Thoracic aorta (tissue), 2 donors: ENCODE results near the gene DUSP6. TPM values are rescaled to one million over a fixed set of nuclear protein-coding genes. Genes with fewer than 3 reads are reported as not detected.
A peak's percentile ranks its signal among the peaks of the same experiment; 100 is the strongest.

ENCODE experiments used
- ATAC-seq: fragments of 150-250 bp; one replicate; pipeline ENCODE4 v1.8.0; 2017; ENCODE audit warnings: low read depth; ENCODE audit not compliant: insufficient number of reproducible peaks, low FRiP score
- DNase-seq: peaks from one replicate; pipeline ENCODE4 v3.0.0-alpha.2; 2020; ENCODE audit warnings: low spot score
- H3K27ac ChIP-seq, 2 donors: fragments of 200-600 bp; sonication (generic); 1 replicate in 1 of 2; 2 replicates in 1 of 2; pipeline ENCODE4 v1.5.1; 2016; ENCODE audit warnings: mild to moderate bottlenecking in 2 of 2, moderate library complexity in 2 of 2
- H3K27me3 ChIP-seq: fragments of 200-600 bp; sonication (generic); replicated peaks from 2 replicates; pipeline ENCODE4 v1.6.0; 2016; ENCODE audit warnings: mild to moderate bottlenecking; ENCODE audit not compliant: insufficient read depth
- H3K36me3 ChIP-seq: fragments of 200-600 bp; sonication (generic); one replicate; pipeline ENCODE4 v1.5.1; 2016
- H3K4me1 ChIP-seq, 2 donors: fragments of 200-600 bp; sonication (generic); 1 replicate in 1 of 2; 2 replicates in 1 of 2; pipeline versions ENCODE4 v1.5.1 to v1.6.0; 2016; ENCODE audit warnings: low read depth in 2 of 2, mild to moderate bottlenecking in 1 of 2; ENCODE audit not compliant: control insufficient read depth in 1 of 2
- H3K4me3 ChIP-seq: fragments of 200-600 bp; sonication (generic); 2 replicates; pipeline ENCODE4 v1.5.1; 2016; ENCODE audit warnings: mild to moderate bottlenecking
- H3K9me3 ChIP-seq: fragments of 200-600 bp; sonication (generic); 2 replicates; pipeline ENCODE4 v1.5.1; 2016
- total RNA-seq, 2 donors: library from RNA; depleted of rRNA; stranded (reverse); fragments of >200 nt; gene quantifications; one replicate each; pipeline versions ENCODE4 v1.1.0 to v1.2.3, GENCODE V29; 2016
- TF ChIP-seq, protein P1 (sequence below): fragments of 200-600 bp; sonication (generic); IDR thresholded peaks from one replicate; pipeline ENCODE4 v1.5.1; 2019; ENCODE audit warnings: antibody characterized with exemption

The DUSP6 gene
- total RNA-seq, 2 donors from 2014 or later, result 103 to 147 TPM

DNA sequence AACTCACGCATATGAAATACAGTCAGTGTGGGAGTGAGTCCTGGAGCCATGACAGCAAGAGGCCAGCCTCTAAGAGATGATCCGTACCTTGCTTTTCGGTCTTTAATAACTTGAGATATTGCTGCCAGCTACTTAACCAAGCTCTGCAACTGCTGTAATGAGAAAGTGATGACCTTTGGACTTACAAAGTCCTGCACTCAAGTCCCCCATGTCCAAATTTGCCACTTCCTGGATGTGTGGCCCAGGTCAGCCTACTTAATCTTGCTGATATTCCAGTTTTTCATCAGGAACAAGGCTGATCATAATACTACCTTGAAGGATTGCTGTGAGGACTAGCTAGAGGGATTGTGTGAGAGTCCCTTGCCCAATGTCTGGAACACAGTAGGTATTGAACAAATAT, 33.8 kb upstream of the DUSP6 start:
- H3K27ac ChIP-seq, result no peak overlapping the region
- no peaks in the 10 kb centered on the region for H3K36me3 ChIP-seq
- TF ChIP-seq, protein P1, sequence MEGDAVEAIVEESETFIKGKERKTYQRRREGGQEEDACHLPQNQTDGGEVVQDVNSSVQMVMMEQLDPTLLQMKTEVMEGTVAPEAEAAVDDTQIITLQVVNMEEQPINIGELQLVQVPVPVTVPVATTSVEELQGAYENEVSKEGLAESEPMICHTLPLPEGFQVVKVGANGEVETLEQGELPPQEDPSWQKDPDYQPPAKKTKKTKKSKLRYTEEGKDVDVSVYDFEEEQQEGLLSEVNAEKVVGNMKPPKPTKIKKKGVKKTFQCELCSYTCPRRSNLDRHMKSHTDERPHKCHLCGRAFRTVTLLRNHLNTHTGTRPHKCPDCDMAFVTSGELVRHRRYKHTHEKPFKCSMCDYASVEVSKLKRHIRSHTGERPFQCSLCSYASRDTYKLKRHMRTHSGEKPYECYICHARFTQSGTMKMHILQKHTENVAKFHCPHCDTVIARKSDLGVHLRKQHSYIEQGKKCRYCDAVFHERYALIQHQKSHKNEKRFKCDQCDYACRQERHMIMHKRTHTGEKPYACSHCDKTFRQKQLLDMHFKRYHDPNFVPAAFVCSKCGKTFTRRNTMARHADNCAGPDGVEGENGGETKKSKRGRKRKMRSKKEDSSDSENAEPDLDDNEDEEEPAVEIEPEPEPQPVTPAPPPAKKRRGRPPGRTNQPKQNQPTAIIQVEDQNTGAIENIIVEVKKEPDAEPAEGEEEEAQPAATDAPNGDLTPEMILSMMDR, result no peak
- no peaks in the 10 kb centered on the region for H3K9me3 ChIP-seq
- H3K4me3 ChIP-seq, result no peak overlapping the region
- DNase-seq (no peak), ATAC-seq (no peak)
- peaks cover 21 to 42% of the 10 kb centered on the region in 2 donors for H3K4me1 ChIP-seq
- no peaks in the 10 kb centered on the region for H3K27me3 ChIP-seq

DNA sequence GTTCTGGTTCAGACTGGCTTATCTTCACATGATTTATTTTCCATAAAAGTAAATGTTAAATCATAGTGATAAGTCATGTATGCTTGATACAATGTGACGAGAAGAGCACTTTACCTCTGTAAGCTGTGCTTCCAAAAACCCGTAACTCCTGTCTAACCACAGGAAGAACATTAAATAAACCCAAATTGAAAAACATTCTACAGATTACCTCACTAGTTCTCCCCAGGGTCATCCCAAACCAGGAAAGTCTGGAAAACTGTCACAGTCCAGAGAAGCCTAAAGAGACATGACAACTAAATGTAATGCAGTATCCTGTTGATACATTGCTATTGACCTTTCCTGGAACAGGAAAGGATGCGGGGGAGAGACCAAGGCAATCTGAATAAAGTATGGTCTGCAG, 32.5 kb upstream of the DUSP6 start:
- Histone ChIP-seq H3K9me3 (no peaks in the 10 kb centered on the region), H3K36me3 (no peaks in the 10 kb centered on the region), H3K27ac (peak overlapping the region; percentile 54 to 86), H3K27me3 (no peaks in the 10 kb centered on the region), H3K4me1 (peaks cover 18 to 34% of the 10 kb centered on the region in 2 donors), H3K4me3 (peak overlapping the region; percentile 59)
- TF ChIP-seq, protein P1, result no peak
- ATAC-seq (no peak), DNase-seq (no peak)

DNA sequence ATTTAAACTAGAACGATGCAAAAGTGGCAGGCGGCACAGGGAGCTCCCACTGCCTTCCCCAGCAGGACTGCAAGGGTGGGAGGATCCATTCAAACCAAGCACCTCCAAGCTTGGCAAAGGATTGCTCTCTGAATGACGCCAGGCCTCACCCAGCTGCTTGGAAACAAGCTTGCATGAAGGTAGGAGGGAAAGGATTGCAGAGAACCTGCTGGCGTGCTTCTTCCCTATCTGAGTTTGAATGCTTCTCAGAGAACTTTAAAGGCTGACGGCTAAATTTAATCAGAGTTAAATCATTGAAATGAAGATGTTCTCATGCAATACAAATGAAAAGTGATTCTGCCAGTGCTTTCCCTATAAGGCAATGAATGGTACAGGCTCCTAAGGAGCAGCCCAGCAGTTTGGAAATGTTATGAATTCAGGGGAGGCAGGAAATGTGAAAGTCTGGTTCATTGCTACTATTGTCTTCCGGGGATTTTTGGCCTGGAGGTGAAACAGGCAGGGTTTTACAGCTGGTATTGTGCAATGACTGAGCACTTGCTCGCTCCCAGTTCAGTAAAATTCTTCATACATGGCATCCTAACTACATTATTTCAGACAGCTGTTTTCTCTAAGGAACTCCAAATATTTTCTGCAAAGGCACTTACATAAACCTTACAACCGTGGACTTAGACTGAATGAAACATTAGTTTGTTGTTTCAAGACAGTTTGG, 31.9 kb upstream of the DUSP6 start:
- DNase-seq (no peak), ATAC-seq (peak; percentile 79)

DNA sequence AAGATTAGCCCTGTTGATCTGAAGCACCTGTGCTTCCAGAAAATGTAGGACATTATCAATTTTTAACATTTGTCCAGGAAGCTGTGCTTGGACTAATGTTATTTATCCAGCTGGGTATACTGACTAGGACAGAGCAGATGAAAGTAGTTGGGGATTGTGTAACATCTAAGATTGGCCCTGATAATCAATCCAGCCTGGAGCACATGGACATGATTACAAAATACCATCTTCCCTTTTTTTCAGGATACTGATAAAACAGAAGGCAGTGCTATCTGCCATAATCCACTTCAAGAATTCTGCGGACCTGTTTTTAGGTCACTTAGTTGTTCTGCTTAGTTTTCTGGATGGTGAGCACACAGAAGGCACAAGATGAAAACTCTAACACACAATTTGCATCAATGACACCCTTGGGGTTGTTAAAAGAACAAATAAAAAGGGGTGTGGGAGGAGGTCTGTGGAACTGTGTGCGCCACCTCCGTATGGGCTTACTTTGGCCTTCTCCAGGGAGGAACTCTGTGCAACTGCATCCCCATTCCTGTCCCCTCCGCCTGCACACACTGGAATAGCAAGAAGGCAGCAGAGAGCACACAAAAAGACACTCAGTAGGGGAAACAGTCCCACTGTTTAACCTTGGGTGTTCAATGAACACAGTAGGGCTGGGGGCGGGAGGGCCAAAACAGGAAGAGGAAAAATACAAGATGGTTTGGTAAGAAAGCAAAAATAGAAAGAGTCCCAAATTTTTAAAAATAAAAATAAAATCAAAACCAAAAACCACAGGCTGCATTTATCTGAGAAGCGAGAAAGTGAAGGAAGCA, 31.1 kb upstream of the DUSP6 start:
- peak overlapping the region; percentile 59 for H3K4me3 ChIP-seq
- H3K4me1 ChIP-seq, result peaks cover 18 to 29% of the 10 kb centered on the region in 2 donors
- DNase-seq (no peak), ATAC-seq (no peak)
- no peaks in the 10 kb centered on the region for H3K9me3 ChIP-seq
- TF ChIP-seq, protein P1, result no peak
- no peaks in the 10 kb centered on the region for H3K36me3 ChIP-seq
- peak overlapping the region; percentile 54 to 86 for H3K27ac ChIP-seq
- H3K27me3 ChIP-seq, result no peaks in the 10 kb centered on the region

More for the DNA sequence above, 31.9 kb upstream of the DUSP6 start:
- Histone ChIP-seq H3K27me3 (no peaks in the 10 kb centered on the region), H3K27ac (peak overlapping the region; percentile 54 to 86), H3K9me3 (no peaks in the 10 kb centered on the region), H3K4me3 (peak overlapping the region; percentile 59), H3K36me3 (no peaks in the 10 kb centered on the region), H3K4me1 (peaks cover 18 to 29% of the 10 kb centered on the region in 2 donors)
- TF ChIP-seq, protein P1, result no peak

DNA sequence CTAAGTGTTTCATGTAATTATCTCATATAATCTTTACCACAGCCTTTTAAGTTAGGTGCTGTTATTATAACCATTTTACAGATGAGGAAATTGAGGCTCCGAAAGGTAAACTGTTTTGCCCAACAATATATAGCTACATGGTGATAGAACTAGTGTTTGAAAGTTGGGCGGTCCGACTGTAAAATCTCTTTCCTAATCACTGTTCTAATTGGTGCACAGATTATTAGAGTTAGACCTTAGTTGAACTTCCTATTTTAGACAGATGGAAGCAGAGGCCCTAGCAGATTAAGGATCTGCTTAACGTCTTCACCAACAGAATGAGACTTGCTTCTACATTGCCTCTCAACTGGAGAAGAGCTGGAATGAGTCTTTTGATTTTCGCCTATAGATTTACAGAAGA, 30.0 kb upstream of the DUSP6 start:
- TF ChIP-seq, protein P1, result no peak
- ATAC-seq (no peak), DNase-seq (no peak)
- Histone ChIP-seq H3K36me3 (no peaks in the 10 kb centered on the region), H3K27ac (no peak overlapping the region), H3K9me3 (no peaks in the 10 kb centered on the region), H3K4me1 (peaks cover 18 to 29% of the 10 kb centered on the region in 2 donors), H3K4me3 (no peak overlapping the region), H3K27me3 (no peaks in the 10 kb centered on the region)
